HG03139 (cell line): ENCODE data around the gene MARK1.

Experiments used
- ATAC-seq: cut with Tn5 transposase; IDR thresholded peaks from one replicate; pipeline ENCODE4 v1.9.1; 2021; ENCODE audit not compliant: unreplicated experiment

The MARK1 gene

DNA sequence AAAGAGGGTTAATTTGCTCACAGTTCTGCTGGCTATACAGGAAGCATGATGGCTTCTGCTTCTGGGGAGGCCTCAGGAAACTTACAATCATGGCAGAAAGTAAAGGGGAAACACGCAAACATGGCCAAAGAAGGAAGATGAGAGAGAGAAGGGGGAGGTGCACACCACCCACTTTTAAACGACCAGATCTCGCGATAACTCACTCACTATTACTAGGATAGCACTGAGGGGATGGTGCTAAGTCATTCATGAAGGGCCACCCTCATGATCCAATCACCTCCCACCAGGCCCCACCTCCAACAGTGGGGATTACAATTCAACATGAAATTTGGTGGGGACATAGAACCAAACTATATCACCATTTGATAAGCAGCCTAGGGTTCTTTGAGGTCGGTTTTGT, 159.9 kb downstream of the MARK1 start:
- no peak for ATAC-seq

DNA sequence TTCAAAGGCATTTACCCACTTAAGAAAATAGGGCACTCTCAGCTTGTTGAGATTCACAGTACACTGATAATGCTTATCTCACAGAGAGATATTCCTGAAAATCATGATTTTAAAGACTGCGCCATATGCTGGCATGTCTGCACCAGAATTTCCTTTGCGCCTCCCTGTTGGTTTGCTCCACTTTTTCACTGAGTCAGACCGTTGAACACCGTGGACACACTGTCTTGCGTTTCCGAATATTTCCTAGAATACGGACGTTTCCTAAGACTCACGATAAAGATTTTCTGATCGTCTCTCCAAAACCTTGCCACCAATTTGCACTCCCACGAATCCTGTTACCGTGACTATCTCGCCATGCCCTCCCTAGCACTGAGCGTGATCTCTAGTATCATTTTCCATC, 161.7 kb downstream of the MARK1 start:
- ATAC-seq = no peak

DNA sequence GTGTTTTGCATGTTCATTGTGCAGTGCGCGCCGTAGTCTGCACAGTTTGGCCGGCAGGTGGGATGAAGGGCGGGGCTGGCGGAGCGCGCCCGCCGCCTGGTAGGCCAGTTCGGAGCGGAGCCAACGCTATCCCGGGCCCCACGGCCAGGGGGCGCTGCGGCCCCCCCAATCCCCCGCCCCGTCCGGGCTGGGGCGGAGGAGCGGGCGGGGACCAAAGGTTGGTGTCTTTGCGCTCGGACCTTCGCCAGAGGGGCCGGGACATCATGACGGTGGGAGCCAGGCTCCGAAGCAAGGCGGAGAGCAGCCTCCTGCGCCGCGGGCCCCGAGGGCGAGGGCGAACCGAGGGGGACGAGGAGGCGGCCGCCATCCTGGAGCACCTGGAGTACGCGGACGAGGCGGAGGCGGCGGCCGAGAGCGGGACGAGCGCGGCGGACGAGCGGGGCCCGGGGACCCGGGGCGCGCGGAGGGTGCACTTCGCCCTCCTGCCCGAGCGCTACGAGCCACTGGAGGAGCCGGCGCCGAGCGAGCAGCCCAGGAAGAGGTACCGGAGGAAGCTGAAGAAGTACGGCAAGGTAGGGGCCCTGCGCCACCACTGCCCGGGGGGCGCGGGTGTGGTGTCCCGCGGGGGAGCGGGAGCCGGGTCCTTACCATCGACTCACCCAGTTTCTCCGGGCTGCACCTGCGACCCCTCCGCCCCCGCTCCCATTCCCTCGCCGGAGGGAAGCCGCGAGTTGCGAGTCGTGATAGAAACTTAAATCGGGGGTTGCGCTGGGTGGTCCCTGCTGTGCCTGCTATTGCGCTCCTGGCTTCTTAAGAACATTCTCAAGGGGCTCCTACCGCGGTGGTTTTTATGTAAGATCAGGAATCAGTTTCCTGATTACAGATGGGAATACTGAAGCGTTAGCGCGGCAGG, 162.5 kb downstream of the MARK1 start, which contains the start of gene C1orf115:
C1orf115 (plus strand) TSS at position 224 of the 913 bp plus-strand sequence; CDS start at position 264, 40 bp downstream.
- peak; percentile 97 for ATAC-seq

DNA sequence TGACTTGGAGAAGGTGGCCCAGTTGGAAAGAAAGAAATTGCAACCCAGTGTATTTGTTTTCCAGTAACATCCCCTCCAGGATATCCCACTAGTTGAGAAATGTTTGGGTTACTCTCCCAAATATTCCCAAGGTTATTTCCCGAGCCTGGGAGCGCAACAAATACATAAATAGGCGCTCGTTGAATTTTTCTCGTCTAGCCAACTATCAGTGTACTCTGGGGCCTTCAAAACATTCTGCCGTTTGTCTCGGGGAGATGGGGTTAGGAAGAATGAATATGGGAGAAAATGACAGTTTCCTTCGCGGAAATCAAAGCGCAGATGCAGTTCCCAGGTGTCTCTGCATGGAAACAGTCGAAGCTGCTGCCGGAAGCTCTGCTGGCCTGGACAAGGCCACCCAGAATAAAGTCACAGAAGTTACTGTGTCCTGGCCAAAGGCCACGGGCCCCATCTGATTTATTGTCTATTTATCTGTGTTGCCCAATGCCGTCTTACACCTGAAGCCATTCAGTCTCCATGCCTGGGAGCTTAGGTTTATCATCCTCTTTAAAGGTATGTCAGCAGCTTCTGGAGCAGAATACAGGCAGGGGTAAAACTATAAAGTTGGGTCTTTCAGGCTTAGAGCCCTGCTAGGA, 163.2 kb downstream of the MARK1 start:
- no peak for ATAC-seq

DNA sequence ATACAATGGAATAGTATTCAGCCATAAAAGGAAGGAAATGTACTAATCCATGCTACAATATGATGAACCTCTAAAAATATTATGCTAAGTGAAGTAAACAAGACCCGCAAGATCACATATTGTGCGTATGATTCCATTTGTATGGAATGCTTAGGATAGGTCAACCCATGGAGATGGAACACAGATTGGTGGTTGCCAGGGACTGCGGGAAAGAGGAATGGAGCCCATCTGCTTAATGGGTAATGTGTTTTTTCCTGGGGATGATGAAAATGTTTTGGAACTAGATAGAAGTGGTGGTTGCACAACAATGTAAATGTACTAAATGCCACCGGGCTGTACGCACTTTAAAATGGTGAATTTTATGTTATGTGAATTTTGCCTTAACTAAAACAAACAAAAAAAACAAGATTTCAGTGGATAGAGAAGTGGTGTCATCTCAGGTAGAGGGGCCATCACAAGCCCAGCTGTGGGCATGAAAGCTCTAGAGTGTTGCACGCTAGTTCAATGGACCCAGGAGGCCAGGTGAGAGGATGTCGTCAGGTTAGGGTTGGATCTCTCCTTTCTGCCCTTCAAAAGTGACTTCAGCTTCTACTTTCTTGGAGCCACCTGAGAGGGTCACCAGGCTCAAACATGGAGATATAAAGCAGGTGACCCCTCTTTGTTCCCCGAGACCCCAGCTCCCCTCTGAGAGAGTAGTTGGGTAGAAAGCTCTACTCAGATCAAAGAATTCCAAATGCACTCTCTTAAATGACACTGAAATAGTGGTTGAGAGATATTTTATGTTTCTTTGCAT, 164.7 kb downstream of the MARK1 start:
- no peak for ATAC-seq

DNA sequence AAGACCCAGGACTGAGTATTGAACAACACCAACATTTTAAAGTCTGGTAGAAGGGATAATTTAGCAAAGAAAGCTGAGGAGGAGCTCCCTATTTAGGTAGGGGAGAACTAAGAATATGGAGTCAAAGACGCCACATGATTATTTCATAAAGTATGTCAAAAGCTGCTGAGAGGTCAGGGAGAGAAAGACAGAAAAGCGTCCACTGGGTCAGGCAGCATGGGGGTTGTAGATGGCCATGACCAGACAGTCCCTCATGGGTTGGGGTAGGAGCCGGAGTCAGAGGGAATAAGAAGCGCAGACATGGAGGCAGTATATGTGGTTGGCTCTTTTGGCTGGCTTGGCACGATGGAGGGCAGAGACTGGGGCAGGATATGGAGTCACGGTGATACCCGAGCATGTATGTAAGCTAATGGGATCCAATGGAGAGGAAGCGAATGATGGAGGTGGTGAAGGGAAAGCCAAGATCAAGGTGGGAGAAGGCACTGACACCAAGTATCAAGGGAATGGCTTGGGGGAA, 167.0 kb downstream of the MARK1 start:
- ATAC-seq = no peak

DNA sequence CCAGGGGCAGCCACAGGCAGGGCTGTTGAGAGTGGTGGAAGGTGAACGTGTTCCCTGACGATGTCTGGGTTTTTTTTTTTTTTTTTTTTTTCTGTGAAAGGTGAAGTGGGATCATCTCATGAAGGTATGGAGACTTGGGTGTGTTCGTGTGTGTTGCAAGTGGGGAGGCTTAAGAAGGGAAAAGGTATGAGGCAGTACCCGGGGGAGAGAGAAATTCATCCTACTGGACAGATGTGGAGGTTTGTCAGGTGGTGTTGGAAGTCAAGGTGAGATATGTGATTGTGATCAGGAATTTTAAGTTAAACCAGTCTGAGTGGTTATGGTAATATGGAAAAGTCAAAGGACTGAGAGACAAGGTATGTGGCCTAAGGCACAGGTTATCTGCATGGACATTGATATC, 167.5 kb downstream of the MARK1 start:
- ATAC-seq = no peak

DNA sequence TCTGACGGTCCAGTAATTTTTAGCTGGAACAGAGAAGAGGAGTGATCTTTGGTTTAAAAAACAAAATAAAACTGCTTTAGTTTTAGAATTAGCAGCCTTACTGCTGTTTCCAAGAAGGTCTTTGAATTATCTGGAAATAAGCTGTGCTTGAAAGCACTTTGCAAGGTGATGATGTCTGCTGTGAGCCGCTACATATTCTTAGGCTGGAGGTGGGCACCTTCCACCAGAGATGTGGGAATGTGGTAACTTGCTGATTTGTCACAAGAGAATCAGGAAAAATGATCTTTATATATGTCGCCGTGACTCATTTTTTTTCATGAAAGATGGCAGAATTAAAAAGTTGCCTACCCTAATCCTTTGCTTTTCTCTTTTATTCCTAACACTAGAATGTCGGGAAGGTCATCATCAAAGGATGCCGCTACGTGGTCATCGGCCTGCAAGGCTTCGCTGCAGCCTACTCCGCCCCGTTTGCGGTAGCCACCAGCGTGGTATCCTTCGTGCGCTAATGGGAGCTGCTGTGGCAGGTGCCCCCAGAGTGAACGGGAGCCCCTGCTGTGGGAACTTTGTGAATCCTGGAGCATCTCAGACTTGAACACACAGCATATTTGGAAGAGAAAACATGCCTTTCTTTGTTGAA, 168.4 kb downstream of the MARK1 start:
- ATAC-seq = no peak

DNA sequence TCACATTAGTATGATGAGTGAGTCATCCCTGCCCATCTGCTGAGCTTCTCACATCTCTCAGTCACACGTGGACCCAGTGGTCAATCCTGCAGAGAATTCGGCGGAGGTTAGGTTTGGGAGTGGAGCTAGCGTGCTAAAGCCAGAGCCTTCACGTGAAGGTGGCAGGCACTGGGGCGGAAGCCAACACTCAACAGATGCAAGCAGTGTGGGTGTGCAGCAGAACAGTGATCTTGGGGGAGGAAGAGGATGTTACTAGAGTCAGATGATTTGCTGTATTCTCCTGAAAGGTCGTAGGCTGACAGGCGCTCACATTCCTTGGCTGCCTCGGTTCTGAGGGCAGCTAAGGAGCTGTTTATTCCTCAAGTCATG, 168.9 kb downstream of the MARK1 start:
- no peak for ATAC-seq

DNA sequence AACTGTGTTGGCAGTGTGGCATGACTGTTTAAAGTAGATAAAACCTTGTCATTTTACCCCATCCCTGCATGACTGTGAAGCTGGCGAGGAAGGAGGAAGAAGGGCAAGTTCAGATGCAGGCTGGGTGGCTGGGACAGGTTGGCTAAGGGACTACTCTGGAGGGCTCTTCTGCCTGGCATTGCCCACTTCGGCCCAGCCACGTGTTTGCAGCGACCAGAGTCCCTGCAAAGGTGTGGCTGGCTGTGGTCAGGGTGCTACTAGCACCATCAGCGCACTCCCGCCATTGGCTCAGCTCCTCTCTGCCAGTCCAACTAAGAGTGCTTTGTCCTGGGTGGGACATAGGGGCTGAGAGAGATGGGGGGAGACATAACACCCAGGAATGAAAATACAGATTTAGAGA, 169.4 kb downstream of the MARK1 start:
- no peak for ATAC-seq

DNA sequence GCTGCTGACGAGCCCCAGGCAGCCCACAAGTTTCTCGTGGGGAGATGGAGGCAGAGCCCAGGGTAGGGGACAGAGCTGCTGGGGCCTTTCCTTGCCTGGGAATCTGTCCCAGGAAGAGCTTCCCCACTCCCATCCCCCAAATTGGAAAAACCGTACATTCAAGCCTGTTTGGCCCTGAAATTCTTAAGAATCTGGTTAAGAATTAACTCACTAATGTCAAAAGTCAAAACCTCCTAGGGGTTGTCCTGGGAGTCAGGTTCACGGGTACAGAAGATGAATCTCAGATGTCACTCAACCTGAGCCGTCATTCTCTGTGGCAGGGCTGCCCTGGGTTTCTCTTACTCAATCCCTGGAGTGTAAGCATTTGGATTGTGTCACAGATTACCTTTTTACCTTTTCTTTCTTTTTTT, 170.7 kb downstream of the MARK1 start:
- no peak for ATAC-seq

DNA sequence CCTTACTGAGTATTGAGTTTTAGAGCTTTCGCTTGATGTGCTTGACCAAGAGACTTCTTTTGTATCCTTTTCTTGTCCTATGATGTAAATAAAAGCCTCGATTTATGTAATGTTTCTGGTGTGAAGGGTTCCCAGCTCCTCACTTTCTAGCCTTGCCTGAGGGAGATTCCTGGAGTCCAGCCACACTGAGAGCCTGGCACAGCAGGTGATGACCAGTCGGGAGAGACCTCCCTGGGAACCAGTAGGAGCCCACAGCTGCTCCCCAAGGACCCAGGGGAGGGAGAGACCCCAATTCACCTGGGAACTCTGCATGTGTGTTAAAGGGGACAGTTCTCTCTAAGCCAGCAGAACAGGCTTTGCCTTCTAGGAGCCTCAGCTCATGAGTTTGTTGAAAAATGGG, 171.1 kb downstream of the MARK1 start:
- no peak for ATAC-seq

DNA sequence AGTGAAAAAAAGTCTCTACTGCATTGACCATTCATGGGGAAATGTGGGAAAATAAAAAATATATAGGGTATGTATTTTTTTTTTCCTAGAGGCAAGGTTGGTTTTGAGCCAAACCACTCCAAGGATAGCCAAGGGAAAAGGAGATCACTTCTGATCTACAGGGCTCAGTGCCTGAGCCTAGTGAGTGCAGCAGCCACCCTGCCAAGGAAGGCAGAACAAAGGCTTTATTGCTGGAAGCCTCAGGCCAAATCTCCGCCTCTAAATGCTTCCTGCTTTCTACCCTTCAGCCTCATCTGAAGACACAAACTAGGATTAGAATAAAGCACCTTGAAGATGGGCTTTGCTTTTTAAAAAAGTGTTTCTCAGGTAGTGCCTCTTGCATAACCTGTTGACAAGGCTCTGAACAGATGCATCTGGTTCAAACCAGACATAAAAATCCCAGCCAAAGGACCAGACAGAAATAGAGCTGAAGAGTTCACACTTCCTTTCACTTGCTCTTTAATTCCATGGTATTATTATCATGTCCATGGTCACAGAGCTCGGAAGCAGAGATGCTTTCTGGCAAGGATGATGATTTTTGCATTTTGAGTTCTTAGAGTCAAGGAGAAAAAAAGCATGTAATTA, 172.7 kb downstream of the MARK1 start:
- no peak for ATAC-seq

DNA sequence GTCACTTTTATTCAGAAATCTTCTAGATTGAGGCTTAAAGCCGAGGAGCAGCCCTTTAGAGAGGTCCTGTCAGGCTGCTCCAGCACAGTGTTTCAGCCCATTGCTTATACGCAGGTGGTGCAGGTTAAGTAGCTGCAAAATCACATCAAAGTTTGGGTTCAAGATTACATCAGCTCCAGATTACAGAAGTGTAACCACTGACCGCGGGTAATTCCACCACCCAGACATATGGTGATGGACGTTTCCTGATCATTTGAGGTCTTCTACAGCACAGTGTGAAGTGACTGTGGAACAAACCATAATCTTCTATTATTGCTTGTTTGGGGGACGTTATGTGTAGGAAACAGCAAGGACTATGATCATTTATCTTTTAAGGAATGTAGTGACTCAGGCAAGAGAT, 174.0 kb downstream of the MARK1 start:
- ATAC-seq = no peak

DNA sequence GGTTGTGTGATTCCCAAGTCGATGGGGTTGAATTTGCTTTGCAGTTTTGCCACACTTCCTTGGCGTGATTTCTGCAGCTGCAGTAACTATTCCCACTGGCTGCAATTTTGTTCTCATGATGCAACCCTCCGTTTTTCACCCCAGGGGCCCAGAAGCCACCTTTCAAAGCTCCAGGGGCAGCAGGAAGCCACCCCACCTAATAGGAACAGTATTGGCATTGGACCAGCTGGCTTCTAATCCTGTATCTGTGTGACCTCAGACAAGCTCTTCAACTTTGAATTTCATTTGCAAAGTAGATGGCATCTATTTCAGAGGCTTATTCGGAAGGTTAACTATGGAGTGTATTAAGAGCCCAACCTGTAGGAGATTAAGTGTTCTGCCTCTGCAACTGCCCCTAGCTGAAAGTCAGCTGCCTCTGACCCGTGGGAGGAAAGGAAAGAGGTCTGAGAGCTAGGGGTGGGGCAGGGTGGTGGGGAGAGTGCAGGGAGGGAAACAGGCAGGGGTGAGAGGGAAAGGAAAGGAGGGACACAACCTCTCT, 174.9 kb downstream of the MARK1 start:
- no peak for ATAC-seq

DNA sequence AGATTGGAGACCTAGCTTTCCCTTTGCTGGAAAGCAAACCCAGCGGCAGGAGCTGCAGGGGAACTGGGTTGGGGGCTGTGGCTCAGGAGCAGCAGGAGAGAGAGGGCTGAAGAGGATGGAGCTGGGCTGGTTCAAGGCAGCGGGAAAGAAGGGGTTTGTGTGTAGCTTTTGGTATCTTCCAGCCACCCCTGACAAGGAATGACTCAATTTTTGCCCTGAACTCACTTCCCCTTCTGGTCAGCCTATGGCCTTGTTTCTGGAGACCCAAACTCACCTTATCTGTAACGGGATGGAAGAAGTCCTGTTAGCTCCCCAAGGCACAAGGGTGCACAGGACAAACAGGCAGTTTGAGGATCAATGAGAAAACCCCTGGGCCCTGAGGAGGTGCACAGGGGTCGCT, 175.4 kb downstream of the MARK1 start:
- ATAC-seq = no peak

DNA sequence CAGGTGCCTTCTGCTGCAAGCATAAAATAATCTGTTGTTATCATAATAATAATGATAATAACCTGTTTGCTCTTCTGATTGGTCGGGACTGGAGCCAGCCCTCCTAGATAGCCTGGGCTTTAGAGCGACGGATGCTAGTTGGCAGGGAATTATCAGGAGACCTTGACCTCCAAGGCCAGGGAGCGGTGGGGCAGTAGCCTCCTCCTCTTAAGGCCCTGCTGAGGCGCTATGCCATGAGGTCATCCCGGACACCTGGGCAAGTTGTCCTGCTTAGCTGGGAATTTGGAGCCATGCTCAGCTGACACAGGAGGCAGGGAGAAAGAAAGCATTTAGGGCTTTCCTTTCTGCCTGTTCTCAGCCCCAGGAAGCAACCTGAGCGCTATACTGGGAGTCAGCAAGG, 177.8 kb downstream of the MARK1 start:
- no peak for ATAC-seq

DNA sequence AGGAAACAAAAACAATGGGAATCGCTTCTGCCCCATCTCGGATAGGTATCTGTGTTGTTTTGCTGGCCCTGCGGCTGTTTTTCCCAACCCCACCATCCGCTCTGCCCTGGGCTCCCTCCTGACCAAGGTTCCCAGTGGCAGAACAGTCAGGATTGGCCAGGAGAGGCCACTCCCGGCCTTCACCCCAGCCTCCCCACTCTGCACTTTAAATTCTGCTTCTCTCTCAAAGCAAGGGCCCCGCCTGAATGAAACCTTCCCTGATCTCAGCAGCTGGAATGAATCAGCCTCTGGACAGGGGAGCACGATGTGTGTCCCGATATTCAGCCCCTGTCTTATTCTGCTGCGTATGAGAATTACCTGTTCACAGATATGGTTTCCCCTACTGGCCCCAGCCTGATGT, 178.5 kb downstream of the MARK1 start:
- no peak for ATAC-seq

DNA sequence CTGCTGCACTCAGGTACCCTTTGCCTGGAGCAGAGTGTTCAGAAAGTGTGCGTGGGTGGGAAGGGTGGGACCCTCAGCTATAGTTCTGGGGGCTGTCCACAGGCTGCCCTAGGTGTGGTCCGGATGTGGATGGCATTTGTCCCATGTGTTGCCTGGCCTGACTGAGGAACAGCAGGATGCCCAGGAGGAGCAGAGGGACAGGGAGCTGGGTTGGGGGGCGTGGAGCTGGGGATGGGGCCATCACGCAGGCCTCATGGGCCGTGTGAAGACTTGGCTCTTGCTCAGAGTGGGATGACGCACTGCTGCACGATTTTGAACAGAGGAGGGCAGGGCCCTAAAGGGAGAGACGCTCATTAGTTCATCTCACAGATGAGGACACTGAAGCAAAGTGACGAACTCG, 179.2 kb downstream of the MARK1 start:
- no peak for ATAC-seq

DNA sequence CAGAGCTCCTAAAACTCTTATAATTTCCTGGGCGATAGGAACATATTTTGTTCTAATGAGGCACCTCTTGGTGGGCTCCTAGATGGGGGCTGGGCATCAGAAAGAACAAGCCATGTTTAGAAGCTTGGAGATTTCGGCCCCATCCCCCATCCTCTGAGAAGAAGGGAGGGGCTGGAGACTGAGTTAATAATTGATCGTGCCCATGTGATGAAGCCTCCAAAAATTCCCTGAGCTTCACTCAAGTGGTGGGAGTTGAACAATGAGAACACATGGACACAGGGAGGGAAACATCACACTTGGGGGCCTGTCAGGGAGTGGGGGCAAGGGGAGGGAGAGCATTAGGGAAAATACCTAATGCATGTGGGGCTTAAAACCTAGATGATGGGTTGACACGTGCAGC, 180.3 kb downstream of the MARK1 start:
- no peak for ATAC-seq
